A549 (cell line): ENCODE data around the gene LEF1. TPM values are rescaled to one million over a fixed set of nuclear protein-coding genes. Genes with fewer than 3 reads are reported as not detected.

Source experiments
- ATAC-seq, 2 experiments: fragments of 200-7000 bp in 1 of 2; fragments of >200 bp in 1 of 2; cut with Nextera tagmentation in 1 of 2; cut with Tn5 transposase in 1 of 2; 3 replicates each; pipeline versions ENCODE4 v1.8.0 to v1.9.1; 2018 to 2020; ENCODE audit warnings: mild to moderate bottlenecking in 1 of 2, moderate library complexity in 1 of 2
- CTCF ChIA-PET: fragments of 300-600 bp; sonication (Branson Sonifier 250); formaldehyde crosslinking; extraction: SDS; loops from one replicate; lab custom pipeline; 2021; ENCODE audit warnings: antibody characterized with exemption, inconsistent platforms; lab: Yijun Ruan, JAX
- POLR2A ChIA-PET: fragments of 350-600 bp; formaldehyde crosslinking; extraction: SDS; loops from one replicate; lab custom pipeline; 2021; ENCODE audit warnings: antibody characterized with exemption, inconsistent platforms; lab: Yijun Ruan, JAX
- DNase-seq, 2 experiments: peaks; one replicate each; pipeline versions ENCODE4 v3.0.0 to v3.0.0-alpha.2; 2011 to 2016; ENCODE audit warnings: low read depth in 1 of 2, low spot score in 1 of 2
- FAIRE-seq: peaks from 2 replicates; lab custom pipeline; 2011; peaks lifted over from hg19 to GRCh38; lab: Jason Lieb, UNC
- H3K27ac ChIP-seq, 2 experiments: fragments of >200 bp; sonication (Bioruptor Twin); formaldehyde crosslinking; 3 replicates each; pipeline ENCODE4 v1.5.1; 2016 to 2017
- H3K4me1 ChIP-seq: fragments of >200 bp; sonication (Bioruptor Twin); formaldehyde crosslinking; 3 replicates; pipeline ENCODE4 v1.6.1; 2016
- H3K4me2 ChIP-seq: fragments of >200 bp; sonication (Bioruptor Twin); formaldehyde crosslinking; 3 replicates; pipeline ENCODE4 v1.6.1; 2016
- H3K4me3 ChIP-seq: fragments of >200 bp; sonication (Bioruptor Twin); formaldehyde crosslinking; 3 replicates; pipeline ENCODE4 v1.5.1; 2016
- H3K9me3 ChIP-seq: fragments of >200 bp; sonication (Bioruptor Twin); formaldehyde crosslinking; 3 replicates; pipeline ENCODE4 v1.6.1; 2016
- CEBPB ChIP-seq, 2 experiments: fragments of >200 bp in 1 of 2; sonication (Bioruptor Twin) in 1 of 2; formaldehyde crosslinking in 1 of 2; IDR thresholded peaks; 2 replicates each; pipeline ENCODE4 v1.6.1; 2012 to 2016
- CHD2 ChIP-seq: fragments of 150-350 bp; IDR thresholded peaks from 2 replicates; pipeline ENCODE4 v1.6.1; 2014; ENCODE audit warnings: low read length; ENCODE audit not compliant: partially characterized antibody
- CHD4 ChIP-seq: fragments of 200-600 bp; sonication (generic); IDR thresholded peaks from 2 replicates; pipeline ENCODE4 v1.6.1; 2016; ENCODE audit warnings: antibody characterized with exemption, mild to moderate bottlenecking, borderline replicate concordance
- CTCF ChIP-seq: fragments of >200 bp; sonication (Bioruptor Twin); formaldehyde crosslinking; IDR thresholded peaks from 3 replicates; pipeline ENCODE4 v1.5.1; 2016
- E2F6 ChIP-seq: IDR thresholded peaks from 2 replicates; pipeline ENCODE4 v1.6.1; 2012; ENCODE audit warnings: low read depth, borderline replicate concordance
- EHF ChIP-seq: fragments of 250-450 bp; sonication (Bioruptor Pico); IDR thresholded peaks from 2 replicates; pipeline ENCODE4 v1.5.0; 2020; ENCODE audit warnings: mild to moderate bottlenecking
- EHMT2 ChIP-seq: fragments of 200-600 bp; sonication (generic); IDR thresholded peaks from 2 replicates; pipeline ENCODE4 v1.6.1; 2016; ENCODE audit warnings: antibody characterized with exemption, low read depth, mild to moderate bottlenecking, moderate library complexity
- ELK1 ChIP-seq: fragments of 150-350 bp; IDR thresholded peaks from 2 replicates; pipeline ENCODE4 v1.6.1; 2014; ENCODE audit warnings: low read depth, mild to moderate bottlenecking, low read length
- FOXS1 ChIP-seq: fragments of 250-450 bp; sonication (Bioruptor Pico); IDR thresholded peaks from 2 replicates; pipeline ENCODE4 v1.5.0; 2020; ENCODE audit warnings: mild to moderate bottlenecking, moderate library complexity
- GATA3 ChIP-seq: IDR thresholded peaks from 2 replicates; pipeline ENCODE4 v1.6.1; 2012; ENCODE audit warnings: borderline replicate concordance
- HDAC2 ChIP-seq: fragments of 200-600 bp; sonication (generic); IDR thresholded peaks from 2 replicates; pipeline ENCODE4 v1.6.1; 2016
- HEYL ChIP-seq: fragments of 250-450 bp; sonication (Bioruptor Pico); IDR thresholded peaks from 2 replicates; pipeline ENCODE4 v1.8.0; 2021; ENCODE audit warnings: mild to moderate bottlenecking, moderate library complexity
- HOXB13 ChIP-seq: fragments of 250-450 bp; sonication (Bioruptor Pico); IDR thresholded peaks from 2 replicates; pipeline ENCODE4 v1.5.0; 2020; ENCODE audit warnings: low read depth, mild to moderate bottlenecking, moderate library complexity
- HOXB5 ChIP-seq: fragments of 250-450 bp; sonication (Bioruptor Pico); IDR thresholded peaks from 2 replicates; pipeline ENCODE4 v1.5.0; 2020; ENCODE audit warnings: mild to moderate bottlenecking, moderate library complexity
- JUN ChIP-seq, 2 experiments: fragments of >200 bp; sonication (Bioruptor Twin); formaldehyde crosslinking; IDR thresholded peaks; 2 replicates in 1 of 2; 3 replicates in 1 of 2; pipeline ENCODE4 v1.6.1; 2016 to 2017
- KDM1A ChIP-seq: fragments of 200-600 bp; sonication (generic); IDR thresholded peaks from 2 replicates; pipeline ENCODE4 v1.6.1; 2016; ENCODE audit warnings: low read depth, mild to moderate bottlenecking
- KDM5A ChIP-seq: fragments of 200-600 bp; sonication (generic); IDR thresholded peaks from 2 replicates; pipeline ENCODE4 v1.6.1; 2016; ENCODE audit warnings: antibody characterized with exemption, mild to moderate bottlenecking
- MAFK ChIP-seq: fragments of 450-650 bp; IDR thresholded peaks from 2 replicates; pipeline ENCODE4 v1.6.1; 2014; ENCODE audit not compliant: partially characterized antibody
- MAZ ChIP-seq: fragments of 150-350 bp; IDR thresholded peaks from 2 replicates; pipeline ENCODE4 v1.6.1; 2014; ENCODE audit warnings: antibody characterized with exemption, low read depth, low read length, borderline replicate concordance
- MYC ChIP-seq: IDR thresholded peaks from 2 replicates; pipeline ENCODE4 v1.6.1; 2012; ENCODE audit warnings: mild to moderate bottlenecking, inconsistent platforms, low read length, improper control_type of control experiment, borderline replicate concordance
- NPAS2 ChIP-seq: fragments of 250-450 bp; sonication (Bioruptor Pico); IDR thresholded peaks from 2 replicates; pipeline ENCODE4 v1.8.0; 2022; ENCODE audit warnings: mild to moderate bottlenecking, moderate library complexity, borderline replicate concordance
- PBX3 ChIP-seq: IDR thresholded peaks from 2 replicates; pipeline ENCODE4 v1.6.1; 2012
- PHF8 ChIP-seq: fragments of 200-600 bp; sonication (generic); IDR thresholded peaks from 2 replicates; pipeline ENCODE4 v1.6.1; 2016; ENCODE audit warnings: low read depth, mild to moderate bottlenecking, antibody characterized with exemption, moderate library complexity, borderline replicate concordance
- POLR2A ChIP-seq: IDR thresholded peaks from 2 replicates; pipeline ENCODE4 v1.6.1; 2012; ENCODE audit warnings: mild to moderate bottlenecking, low read length
- RFX5 ChIP-seq: fragments of 450-650 bp; IDR thresholded peaks from 2 replicates; pipeline ENCODE4 v1.7.1; 2014; ENCODE audit warnings: antibody characterized with exemption, mild to moderate bottlenecking, moderate library complexity
- RNF2 ChIP-seq: fragments of 200-600 bp; sonication (generic); IDR thresholded peaks from 2 replicates; pipeline ENCODE4 v1.6.1; 2016; ENCODE audit warnings: low read depth, mild to moderate bottlenecking, antibody characterized with exemption, moderate library complexity, borderline replicate concordance
- SREBF2 ChIP-seq: fragments of 450-650 bp; IDR thresholded peaks from 2 replicates; pipeline ENCODE4 v1.6.1; 2014; ENCODE audit warnings: mild to moderate bottlenecking, moderate library complexity
- TP53 ChIP-seq: fragments of 250-450 bp; sonication (Bioruptor Pico); IDR thresholded peaks from 2 replicates; pipeline ENCODE4 v1.5.0; 2021; ENCODE audit warnings: mild to moderate bottlenecking, moderate library complexity
- USF2 ChIP-seq: fragments of 450-650 bp; IDR thresholded peaks from 2 replicates; pipeline ENCODE4 v1.6.1; 2014; ENCODE audit warnings: antibody characterized with exemption
- ZC3H11A ChIP-seq: fragments of 450-650 bp; IDR thresholded peaks from 2 replicates; pipeline ENCODE4 v1.6.1; 2014; ENCODE audit warnings: antibody characterized with exemption, mild to moderate bottlenecking
- WGBS: methylation state at CpG from one replicate; pipeline ENCODE4 v1.1.6; 2017; ENCODE audit errors: missing lambda C conversion rate; 5-methylcytosine and 5-hydroxymethylcytosine counted together
- polyA plus RNA-seq, 4 experiments: library from polyadenylated mRNA; depleted of rRNA in 3 of 4; stranded (reverse); fragments of >200 nt; fragmentation: RNase III in 1 of 4; extraction: RNeasy Plus Mini Kit Qiagen cat#74134 plus additional on column Dnase treatment in 1 of 4; gene quantifications; 2 replicates in 3 of 4; 3 replicates in 1 of 4; pipeline ENCODE4 v1.2.3, GENCODE V29; 2011 to 2017

LEF1 gene
- polyA plus RNA-seq, 2 of the 4 experiments (the other 2 are of a cell fraction): not detected

GRCh38 chr4:108188770-108189169, 20.0 kb upstream of the LEF1 start:
- H3K9me3 ChIP-seq: no peaks in the 10 kb centered on the region
- ChIA-PET POLR2A (no interaction called here), CTCF (no interaction called here)
- DNase-seq: no peak
- TF ChIP-seq EHF (CRISPR knock-in tag): no peak
- TF ChIP-seq PBX3: no peak
- no peak for TF ChIP-seq CHD2
- TF ChIP-seq NPAS2 (CRISPR knock-in tag): no peak
- no peak for TF ChIP-seq TP53
- TF ChIP-seq SREBF2: no peak
- no peak for TF ChIP-seq USF2
- no peak for TF ChIP-seq JUN (IDR thresholded peaks at IDR 0.05)
- TF ChIP-seq EHMT2: no peak
- no peak for TF ChIP-seq HDAC2
- TF ChIP-seq MAZ: no peak
- no peak for TF ChIP-seq ELK1
- TF ChIP-seq KDM1A: no peak
- TF ChIP-seq POLR2A: no peak
- TF ChIP-seq CEBPB (IDR thresholded peaks at IDR 0.05): no peak
- TF ChIP-seq ZC3H11A: no peak
- TF ChIP-seq MAFK: no peak
- no peak for TF ChIP-seq HEYL (CRISPR knock-in tag)
- TF ChIP-seq, all 56 proteins: peak for 0
- 19% methylated on average over 2 of the region's 2 CpGs for WGBS
- Histone ChIP-seq H3K27ac (no peak overlapping the region), H3K4me3 (no peak overlapping the region), H3K4me1 (no peaks in the 10 kb centered on the region), H3K4me2 (no peak overlapping the region)
- no peak for FAIRE-seq
- no peak for ATAC-seq

GRCh38 chr4:108185252-108185651, 16.5 kb upstream of the LEF1 start:
- ChIA-PET CTCF (no interaction called here), POLR2A (no interaction called here)
- no peak overlapping the region for H3K4me3 ChIP-seq
- H3K9me3 ChIP-seq: no peaks in the 10 kb centered on the region
- no peaks in the 10 kb centered on the region for H3K4me1 ChIP-seq
- no peak overlapping the region for H3K4me2 ChIP-seq
- no peak for ATAC-seq
- FAIRE-seq: no peak
- H3K27ac ChIP-seq: no peak overlapping the region
- TF ChIP-seq EHMT2 (no peak), TP53 (no peak), EHF (CRISPR knock-in tag) (no peak), CHD4 (no peak), GATA3 (no peak), RNF2 (no peak), RFX5 (no peak), HOXB13 (CRISPR knock-in tag) (no peak), MAFK (no peak)
- 8% methylated on average over 3 of the region's 3 CpGs for WGBS
- no peak for DNase-seq

GRCh38 chr4:108184453-108185049, 15.8 kb upstream of the LEF1 start:
- Histone ChIP-seq H3K4me3 (no peak overlapping the region), H3K4me2 (no peak overlapping the region), H3K9me3 (no peaks in the 10 kb centered on the region), H3K4me1 (no peaks in the 10 kb centered on the region), H3K27ac (no peak overlapping the region)
- 5% methylated on average over 1 of the region's 1 CpG for WGBS
- FAIRE-seq: no peak
- DNase-seq: no peak
- CTCF ChIA-PET: no interaction called here
- no peak for ATAC-seq
- POLR2A ChIA-PET: no interaction called here
- TF ChIP-seq CEBPB (IDR thresholded peaks at IDR 0.05) (no peak), CTCF (no peak), PHF8 (no peak), KDM5A (no peak), USF2 (no peak), E2F6 (no peak), NPAS2 (CRISPR knock-in tag) (no peak), HOXB5 (no peak), FOXS1 (CRISPR knock-in tag) (no peak), MYC (no peak), MAZ (no peak)
